GM04503 (cell line): ENCODE results near the gene ZG16B.

Source experiments
- DNase-seq: peaks from one replicate; pipeline ENCODE4 v3.0.0-alpha.2; 2012; ENCODE audit warnings: low read depth

Gene ZG16B

GRCh38 chr16:2825049-2825742 is 4.9 kb upstream of the ZG16B start:
- DNase-seq = no peak

GRCh38 chr16:2825906-2826305 is 4.2 kb upstream of the ZG16B start:
- no peak for DNase-seq

GRCh38 chr16:2826591-2827373 is 3.3 kb upstream of the ZG16B start:
- DNase-seq = no peak

GRCh38 chr16:2827374-2827791 is 2.7 kb upstream of the ZG16B start:
- DNase-seq = no peak

- DNase-seq = no peak
These were observed 2.1 kb upstream of the ZG16B start for GRCh38 chr16:2827831-2828520.

- no peak for DNase-seq
These were observed 1.6 kb upstream of the ZG16B start for GRCh38 chr16:2828521-2828840.

GRCh38 chr16:2828876-2829430 is 1.1 kb upstream of the ZG16B start:
- DNase-seq = no peak

GRCh38 chr16:2830355-2830695 is 222 bp downstream of the ZG16B start:
- DNase-seq = no peak

- no peak for DNase-seq
These were observed 1.1 kb downstream of the ZG16B start for GRCh38 chr16:2831203-2831602.

- no peak for DNase-seq
These were observed 3.7 kb downstream of the ZG16B start for GRCh38 chr16:2833776-2834175.

GRCh38 chr16:2834968-2835367 is 4.9 kb downstream of the ZG16B start:
- DNase-seq = no peak

- peak; percentile 98 for DNase-seq
These were observed 5.8 kb downstream of the ZG16B start for GRCh38 chr16:2835638-2836493.

GRCh38 chr16:2836646-2837508 is 6.8 kb downstream of the ZG16B start:
- DNase-seq = no peak

GRCh38 chr16:2838928-2839327 is 8.8 kb downstream of the ZG16B start:
- DNase-seq = peak; percentile 22

GRCh38 chr16:2839650-2840450 is 9.7 kb downstream of the ZG16B start:
- DNase-seq = no peak

- no peak for DNase-seq
These were observed 10.8 kb downstream of the ZG16B start for GRCh38 chr16:2840914-2841313.

GRCh38 chr16:2841606-2842339 is 11.7 kb downstream of the ZG16B start:
- DNase-seq = no peak

GRCh38 chr16:2842340-2843000 is 12.4 kb downstream of the ZG16B start:
- no peak for DNase-seq

GRCh38 chr16:2843526-2843925 is 13.4 kb downstream of the ZG16B start:
- no peak for DNase-seq
